HuH-7.5 (cell line): ENCODE results near the gene OSTF1.

ENCODE experiments used
- DNase-seq: peaks from one replicate; pipeline ENCODE4 v3.0.0; 2011; ENCODE audit warnings: low spot score

Gene OSTF1

DNA sequence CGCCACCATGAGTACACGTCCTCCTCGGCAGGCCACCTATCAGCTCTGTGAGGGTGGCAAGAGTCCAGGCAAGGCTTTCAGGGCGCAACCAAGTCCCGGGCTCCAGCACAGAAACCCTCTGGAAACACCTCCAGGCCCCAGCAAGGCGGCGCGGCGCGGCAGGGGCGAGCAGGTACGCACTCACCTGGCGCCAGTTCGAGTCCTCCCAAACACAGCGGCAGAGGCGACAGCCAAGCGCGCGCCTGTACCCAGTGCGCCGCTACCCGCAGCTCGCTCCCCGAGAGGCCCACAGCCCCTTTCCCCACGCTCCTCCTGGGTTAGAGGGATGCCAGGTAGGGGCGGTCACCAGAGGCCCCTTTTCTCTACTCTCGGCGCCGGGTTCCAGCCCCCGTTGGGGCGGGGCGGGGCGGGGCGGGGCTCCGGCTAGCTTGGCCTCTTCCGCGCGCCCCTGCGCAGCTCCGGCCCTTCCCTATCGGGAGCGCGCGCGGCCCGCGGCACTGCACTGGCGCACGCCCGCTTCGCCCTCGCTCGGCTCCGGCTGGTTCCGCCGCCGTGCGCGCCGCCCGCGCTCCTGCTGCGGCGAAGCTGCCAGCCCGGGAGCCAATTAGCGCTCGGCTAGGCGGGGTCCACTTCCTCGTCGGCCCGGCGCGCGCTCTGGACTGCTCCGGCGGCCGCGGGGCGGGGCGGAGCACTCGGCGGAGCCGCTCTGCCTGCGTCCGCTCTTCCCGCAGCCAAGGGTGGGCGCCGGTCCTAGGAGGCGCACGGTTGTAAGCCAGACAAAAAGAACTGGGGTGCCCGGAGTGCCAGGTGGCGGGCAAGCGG is at the start of gene OSTF1, which contains the start of gene NMRK1:
Gene OSTF1 (plus strand): TSS at position 691 of the 822 bp plus-strand sequence. CDS start 179 bp downstream, outside the sequence.
Gene NMRK1 (minus strand): TSS at position 332 of the 822 bp plus-strand sequence. CDS start 5,040 bp downstream, outside the sequence.
- DNase-seq: peak; percentile 86

DNA sequence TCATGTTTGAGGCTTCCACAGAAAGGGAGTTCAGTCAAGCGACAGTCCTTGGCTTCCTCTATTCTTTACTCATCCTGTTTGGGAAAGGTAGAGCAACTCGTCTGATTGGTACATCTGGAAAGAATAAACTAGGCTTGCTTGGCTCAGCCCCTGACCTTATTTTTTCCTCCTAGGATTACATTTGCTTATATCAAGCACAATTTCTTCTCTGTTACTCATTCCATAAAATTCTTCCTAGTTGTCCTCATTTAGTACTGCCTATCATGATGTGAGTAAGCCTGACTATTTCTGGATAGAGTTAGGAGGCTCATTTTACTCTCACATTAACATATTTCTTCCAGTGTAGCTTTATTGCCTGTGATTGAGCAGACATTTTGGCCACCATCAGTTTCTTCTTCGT is 49.3 kb upstream of the OSTF1 start:
- no peak for DNase-seq

- no peak for DNase-seq
Observed at GRCh38 chr9:75039801-75040200, 48.5 kb upstream of the OSTF1 start.

DNA sequence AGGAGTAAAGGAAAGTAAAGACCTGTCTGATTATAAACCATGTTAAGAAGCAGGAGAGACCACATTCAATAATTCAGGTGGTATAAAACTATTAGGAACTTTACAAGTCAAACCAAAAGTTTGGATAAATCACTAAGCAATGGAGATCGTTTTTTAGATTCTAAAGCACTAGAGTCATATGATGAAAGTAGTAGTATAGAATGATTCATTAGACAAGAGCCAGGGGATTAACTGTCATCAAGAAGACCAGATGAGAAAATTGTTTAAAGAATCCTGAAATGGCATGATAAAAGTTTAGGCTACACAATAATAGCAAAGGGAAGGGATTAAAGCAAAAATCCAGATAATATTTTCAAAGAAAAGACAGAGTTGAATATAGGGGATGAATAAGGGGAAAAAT is 47.3 kb upstream of the OSTF1 start:
- DNase-seq: no peak

- DNase-seq: no peak
Observed at GRCh38 chr9:75046725-75047345, 41.5 kb upstream of the OSTF1 start.

GRCh38 chr9:75047506-75047905 is 40.8 kb upstream of the OSTF1 start:
- DNase-seq: no peak

DNA sequence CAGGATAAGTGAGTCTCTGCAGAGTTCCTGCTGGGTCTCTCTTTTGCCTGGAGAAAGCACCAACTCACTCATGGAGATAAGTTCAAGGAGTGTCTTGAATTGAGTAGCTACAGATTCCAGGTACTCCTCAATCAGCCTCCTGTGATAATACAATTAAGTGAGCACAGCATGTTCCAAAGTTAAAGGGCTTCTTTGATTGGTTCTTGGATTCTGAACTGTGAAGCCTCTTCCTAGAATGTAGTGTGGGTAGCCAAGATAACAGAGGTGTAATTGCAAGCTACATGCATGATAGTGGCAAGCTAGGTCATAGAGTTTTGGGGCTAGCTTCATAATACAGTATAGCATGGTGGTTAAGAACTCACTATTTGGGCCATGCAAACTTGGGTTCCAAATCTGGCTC is 37.0 kb upstream of the OSTF1 start:
- no peak for DNase-seq

GRCh38 chr9:75053869-75054268 is 34.4 kb upstream of the OSTF1 start:
- DNase-seq: no peak

- DNase-seq: no peak
Observed at GRCh38 chr9:75054368-75055001, 33.8 kb upstream of the OSTF1 start.

GRCh38 chr9:75061169-75061568 is 27.1 kb upstream of the OSTF1 start:
- DNase-seq: no peak

DNA sequence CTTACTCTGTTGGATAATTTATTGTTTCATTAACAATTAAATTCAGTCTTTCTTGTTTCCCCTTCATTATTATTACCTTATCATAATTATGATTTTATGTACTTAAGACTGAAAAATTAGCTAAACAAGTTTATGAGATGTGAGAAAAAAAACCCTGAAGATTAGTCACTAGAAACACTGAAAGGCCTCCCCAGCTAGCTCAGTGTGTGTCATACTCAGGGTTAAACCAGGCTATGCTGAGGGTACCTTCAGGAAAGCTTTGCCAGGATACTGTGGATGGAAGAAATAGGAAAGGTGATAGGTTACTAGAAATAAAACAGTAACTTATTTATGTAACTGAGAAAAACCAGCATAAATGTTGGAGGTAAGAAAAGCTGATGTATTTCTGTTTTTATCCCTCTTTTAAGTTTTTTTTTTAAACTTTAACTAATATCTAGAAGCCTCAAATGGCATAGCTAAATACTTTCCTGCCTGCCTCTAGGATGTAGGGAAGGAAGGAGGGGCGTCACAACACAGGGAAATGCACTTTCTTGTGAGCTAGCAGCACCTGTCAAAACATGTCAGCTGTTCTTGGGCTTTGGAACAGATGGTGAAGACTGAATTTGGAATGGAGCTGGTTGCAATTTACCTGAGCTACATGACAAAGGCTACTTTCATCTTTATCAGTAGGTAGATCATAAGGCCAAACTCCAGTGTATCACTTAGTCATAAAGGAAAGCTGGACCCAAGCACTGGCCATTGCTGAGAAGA is 24.6 kb upstream of the OSTF1 start:
- no peak for DNase-seq

DNA sequence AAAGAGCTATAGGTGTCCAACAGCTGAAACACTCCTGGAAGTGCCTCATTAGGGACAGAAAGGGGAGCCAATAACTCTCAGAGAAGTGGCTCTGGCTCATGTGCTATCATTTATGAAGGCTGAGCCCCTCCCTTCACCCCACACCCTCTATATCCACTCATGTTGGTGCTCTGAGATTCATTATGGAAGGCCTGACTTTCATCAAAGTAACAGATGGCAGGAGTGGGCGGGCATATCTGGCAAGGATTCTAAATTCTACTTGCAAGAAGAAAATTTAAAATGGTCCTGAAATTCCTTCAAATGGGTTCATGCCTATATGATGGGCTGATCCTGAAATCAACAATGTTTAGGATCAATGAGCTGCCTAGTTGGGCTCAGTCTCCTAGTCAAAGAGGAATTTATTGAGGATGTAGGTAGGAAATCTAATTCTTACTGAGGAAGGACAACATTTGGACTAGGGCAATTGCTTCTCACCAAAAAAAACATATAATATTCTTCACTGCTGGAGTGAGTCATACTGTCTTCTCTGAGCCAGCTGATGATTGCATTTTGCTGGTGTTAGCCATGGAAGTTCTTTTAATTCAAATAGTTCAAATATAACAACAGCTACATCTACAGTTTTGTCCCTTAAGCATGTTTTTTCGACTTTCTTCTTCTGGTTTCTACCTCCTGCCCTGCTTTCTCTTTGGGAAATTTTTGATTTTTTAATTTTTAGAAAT is 23.8 kb upstream of the OSTF1 start:
- no peak for DNase-seq

GRCh38 chr9:75065510-75065909 is 22.8 kb upstream of the OSTF1 start:
- no peak for DNase-seq

GRCh38 chr9:75067894-75068293 is 20.4 kb upstream of the OSTF1 start:
- no peak for DNase-seq

- DNase-seq: no peak
Observed at GRCh38 chr9:75069171-75069570, 19.1 kb upstream of the OSTF1 start.

DNA sequence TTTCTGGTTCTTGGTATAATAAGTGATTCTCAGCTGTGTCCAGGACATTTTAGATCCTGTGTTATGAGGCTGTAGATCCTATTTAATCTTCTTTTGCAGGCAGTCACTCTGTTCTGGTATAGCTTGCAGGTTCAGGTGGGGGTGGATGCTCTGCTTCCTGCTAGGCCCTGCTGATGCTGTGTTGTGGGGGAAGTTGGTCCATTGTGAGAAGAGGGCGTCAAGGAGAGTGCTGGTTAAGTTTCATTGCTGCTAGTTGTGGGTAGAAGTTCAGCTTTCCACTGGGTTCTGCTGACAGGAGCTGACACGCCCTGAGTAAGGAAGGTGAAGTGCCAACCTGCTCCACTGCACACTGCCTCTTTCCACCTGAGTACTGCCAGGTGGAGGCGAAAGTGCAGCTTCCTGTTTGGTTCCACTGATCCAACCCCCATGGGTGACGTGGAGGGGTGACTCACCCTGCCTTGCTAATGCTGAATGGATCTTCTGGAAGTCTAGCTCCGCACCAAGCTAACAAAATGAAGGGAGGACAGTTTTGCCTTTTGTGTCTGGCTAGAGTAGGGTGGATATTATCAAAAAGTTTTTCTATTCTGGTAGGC is 16.7 kb upstream of the OSTF1 start:
- no peak for DNase-seq

- DNase-seq: no peak
Observed at GRCh38 chr9:75072895-75073294, 15.4 kb upstream of the OSTF1 start.

DNA sequence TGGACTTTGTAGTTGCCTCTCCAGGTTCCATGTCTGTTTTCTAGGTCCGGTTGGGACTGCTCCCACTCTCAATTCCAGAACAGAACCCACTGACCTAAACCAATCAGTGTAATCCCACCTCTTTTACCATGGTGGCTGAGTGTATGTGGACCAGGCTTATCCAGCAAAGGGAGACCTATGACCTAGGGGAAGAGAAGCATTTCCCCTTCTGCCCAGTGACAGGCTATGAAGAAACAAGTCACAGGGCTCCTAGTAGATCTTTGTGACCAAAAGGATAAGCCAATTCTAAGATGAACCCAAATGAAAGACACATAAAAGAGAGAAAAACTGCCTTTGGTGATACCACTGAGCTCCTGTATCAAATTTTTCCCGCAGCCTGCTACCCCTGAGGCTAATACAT is 6.7 kb upstream of the OSTF1 start:
- no peak for DNase-seq

- DNase-seq: no peak
Observed at GRCh38 chr9:75083188-75083970, 4.9 kb upstream of the OSTF1 start.

DNA sequence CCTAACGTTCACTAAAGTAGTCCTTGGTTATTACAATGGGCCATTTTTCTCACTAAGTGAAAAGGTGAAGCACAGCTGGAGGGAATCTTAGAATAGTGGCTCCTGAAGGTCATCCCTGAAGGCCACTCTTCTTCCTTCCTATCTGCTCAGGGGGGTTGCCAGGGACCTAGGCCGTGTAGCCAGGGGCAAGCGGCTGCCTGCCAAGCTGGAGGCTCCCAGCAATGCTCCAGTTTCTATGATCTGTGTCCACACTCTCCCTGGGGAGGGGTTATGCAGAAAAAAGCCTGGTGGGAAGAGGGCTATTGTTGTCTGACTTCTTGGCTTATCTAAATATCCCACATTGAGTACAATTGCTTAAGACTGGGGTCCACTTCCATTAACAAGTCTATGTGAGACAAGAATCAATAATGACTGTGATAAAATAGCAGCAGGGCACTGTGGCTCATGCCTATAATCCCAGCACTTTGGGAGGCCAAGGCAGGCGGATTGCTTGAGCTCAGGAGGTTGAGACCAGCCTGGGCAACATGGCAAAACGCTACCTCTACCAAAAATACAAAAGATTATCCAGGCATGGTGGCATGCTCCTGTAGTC is 4.1 kb upstream of the OSTF1 start:
- DNase-seq: no peak
